ENCODE data around the gene BOD1L1.

DNA sequence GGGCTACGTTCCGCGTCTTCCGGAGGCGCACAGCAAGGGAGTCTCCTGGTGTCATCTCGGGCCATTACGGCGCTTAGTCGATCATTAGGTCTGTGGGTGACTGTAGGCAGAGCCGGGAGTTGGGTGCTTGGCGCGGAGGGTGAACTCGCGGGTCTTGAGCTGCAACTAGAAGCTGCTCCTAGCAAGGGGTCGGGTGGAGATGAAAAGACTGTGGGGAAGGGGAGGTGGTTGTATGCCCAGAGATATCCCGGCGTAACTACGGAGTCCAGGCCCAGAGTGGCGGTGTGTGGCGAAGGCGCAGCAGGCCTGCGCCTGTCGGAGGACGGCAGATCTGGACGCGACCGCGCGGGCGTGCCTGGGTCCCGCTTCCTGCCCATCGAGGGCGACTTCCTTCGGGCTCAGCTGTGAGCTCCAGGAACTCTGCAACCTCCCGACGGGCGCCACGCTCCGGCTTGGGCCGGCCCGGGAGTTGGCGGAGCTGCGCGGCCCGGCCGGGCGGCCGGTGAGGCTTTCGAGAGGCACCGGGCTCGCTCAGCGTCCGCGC, 80.5 kb downstream of the BOD1L1 start:
- TF ChIP-seq, protein P1, sequence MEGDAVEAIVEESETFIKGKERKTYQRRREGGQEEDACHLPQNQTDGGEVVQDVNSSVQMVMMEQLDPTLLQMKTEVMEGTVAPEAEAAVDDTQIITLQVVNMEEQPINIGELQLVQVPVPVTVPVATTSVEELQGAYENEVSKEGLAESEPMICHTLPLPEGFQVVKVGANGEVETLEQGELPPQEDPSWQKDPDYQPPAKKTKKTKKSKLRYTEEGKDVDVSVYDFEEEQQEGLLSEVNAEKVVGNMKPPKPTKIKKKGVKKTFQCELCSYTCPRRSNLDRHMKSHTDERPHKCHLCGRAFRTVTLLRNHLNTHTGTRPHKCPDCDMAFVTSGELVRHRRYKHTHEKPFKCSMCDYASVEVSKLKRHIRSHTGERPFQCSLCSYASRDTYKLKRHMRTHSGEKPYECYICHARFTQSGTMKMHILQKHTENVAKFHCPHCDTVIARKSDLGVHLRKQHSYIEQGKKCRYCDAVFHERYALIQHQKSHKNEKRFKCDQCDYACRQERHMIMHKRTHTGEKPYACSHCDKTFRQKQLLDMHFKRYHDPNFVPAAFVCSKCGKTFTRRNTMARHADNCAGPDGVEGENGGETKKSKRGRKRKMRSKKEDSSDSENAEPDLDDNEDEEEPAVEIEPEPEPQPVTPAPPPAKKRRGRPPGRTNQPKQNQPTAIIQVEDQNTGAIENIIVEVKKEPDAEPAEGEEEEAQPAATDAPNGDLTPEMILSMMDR (IDR thresholded peaks at IDR 0.05; ENCODE audit: low read length): no peak
- no peak for TF ChIP-seq EZH2 (IDR thresholded peaks at IDR 0.05; ENCODE audit: borderline replicate concordance, low read length)
